HG02759 (cell line): ENCODE results near the gene ZBTB7C.

Experiments used
- ATAC-seq: cut with Tn5 transposase; IDR thresholded peaks from one replicate; pipeline ENCODE4 v1.9.1; 2021; ENCODE audit warnings: mild to moderate bottlenecking, moderate library complexity; ENCODE audit not compliant: unreplicated experiment

ZBTB7C gene

DNA sequence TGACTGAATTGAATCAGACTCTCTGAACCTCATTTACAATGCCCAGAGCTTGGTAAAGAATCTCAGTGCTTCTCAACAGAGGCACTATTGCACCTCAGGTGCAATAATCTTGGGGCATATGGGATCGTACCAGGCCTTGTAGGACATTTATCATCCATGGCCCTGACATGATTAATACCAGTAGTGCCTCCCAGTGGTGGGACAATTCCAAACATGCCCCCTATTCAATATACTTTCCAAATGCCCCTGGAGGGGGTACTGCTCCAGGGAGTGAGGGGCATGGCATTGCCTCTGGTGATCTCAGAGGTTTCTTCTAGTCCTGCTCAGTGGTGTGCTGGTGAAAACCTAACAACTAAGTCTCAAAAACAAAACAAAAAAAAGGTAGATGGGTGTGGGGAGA is 303.9 kb downstream of the ZBTB7C start:
- ATAC-seq = no peak

DNA sequence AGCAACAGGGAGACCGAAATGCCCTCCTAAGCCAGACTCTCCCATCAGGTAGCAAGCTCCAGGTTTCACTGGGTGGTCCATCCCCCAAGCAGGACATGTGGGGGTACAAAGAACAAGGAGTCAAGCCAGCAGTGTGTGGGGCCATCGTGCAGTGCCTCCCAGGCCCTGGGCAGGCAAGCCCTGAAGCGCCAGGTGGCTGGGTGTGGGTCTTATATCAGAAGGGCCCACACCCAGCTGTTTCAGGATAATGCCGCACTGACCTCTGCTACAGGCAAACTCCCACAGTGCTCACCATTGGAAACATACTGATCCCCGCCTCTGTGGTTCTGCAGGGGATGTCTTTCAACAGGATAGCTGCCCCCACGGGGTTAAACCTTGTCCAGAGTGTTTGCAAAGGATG is 304.5 kb downstream of the ZBTB7C start:
- no peak for ATAC-seq

DNA sequence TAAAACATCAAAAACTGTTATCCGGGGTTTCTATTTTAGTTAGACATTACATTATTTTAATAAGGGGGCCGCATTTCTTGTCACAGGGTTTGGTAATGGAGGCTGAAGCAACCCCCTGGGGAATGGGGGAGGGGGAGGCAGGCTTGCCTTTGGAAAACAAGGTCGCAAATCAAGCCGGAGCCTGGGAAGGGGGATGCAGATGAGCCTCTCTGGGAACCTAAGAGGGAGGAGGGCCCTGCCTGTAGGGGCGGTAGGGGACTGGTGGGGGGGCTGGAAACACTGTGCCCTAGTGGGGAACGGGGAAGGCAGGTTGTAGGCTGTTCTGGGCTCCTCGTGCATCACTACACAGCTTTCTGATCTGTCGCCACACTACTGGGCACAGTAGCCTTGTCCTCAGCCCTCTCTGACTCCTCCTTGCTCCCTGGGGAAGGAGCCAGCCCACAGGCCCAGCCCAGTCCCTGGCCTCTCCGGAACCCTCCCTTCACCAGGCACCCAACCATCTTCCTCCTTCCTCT is 308.5 kb downstream of the ZBTB7C start:
- ATAC-seq = no peak

DNA sequence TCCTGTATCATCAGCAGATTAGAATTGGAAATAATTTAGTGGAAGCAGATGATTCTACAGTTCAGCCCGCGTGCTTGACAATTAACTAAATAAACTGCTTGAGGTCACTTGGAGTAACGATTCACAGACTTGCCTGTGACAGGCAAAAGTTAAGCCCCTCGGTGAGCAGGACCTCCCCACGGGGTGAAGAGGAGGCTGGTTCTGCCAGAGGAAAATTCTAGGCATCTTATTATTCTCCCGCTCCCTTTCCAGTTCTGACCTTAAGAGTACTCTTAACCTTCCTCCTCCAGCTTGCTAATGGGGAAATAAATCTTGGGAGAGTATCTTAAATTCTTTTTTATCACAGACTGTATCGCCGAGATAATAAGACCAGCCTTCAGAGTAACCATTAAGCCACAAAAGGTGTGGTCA is 309.0 kb downstream of the ZBTB7C start:
- ATAC-seq = no peak

DNA sequence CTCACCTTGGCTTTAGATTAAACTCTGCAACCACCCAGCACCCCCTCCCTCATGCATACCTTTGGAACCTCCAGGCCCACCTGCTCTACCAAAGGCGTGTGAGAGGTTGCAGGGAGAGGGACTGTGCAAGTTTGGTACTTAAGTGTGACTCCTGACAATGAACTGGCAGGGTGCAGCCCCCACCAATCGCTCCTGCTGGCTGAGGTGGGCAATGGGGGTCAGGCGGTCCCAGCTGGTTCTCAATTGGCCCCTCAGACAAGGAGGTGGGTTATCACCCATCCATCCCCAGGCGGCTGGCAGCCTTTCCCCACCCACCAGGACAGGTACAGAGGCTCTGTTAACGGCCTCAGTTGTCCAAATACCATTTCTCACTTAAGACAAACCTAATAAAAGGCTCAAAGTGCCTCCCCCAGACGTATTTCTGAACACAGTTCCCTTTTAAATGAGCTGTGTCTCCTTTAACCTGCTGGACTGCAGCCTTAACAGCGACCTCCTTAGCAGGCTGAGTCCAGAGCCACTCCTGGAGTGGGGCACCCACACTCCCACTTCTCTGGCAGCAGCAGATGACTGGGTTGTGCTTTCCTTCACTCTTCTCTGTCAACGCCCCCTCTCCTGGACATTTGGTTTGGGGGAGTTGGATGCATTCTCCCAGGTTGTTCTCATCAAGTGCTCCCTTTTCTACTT is 309.6 kb downstream of the ZBTB7C start:
- no peak for ATAC-seq

DNA sequence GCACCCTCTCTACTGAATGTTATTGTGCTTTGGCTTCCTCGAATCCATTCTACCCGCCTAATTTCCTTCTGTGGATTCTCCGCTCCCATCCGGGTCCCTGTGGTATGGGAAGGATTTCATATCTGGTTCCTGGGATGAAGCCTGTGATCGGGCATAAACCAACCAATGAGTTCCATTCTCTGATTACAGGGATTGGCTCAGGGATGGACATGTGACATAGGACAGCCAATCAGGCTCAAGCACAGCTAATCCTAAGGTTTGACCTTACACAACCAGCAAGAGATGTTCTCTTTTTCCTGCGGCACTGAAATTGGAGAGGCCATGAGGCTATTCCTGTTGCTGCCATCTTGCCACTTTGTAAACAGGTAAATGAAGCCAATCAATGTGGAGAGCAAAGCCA is 310.6 kb downstream of the ZBTB7C start:
- ATAC-seq = no peak

DNA sequence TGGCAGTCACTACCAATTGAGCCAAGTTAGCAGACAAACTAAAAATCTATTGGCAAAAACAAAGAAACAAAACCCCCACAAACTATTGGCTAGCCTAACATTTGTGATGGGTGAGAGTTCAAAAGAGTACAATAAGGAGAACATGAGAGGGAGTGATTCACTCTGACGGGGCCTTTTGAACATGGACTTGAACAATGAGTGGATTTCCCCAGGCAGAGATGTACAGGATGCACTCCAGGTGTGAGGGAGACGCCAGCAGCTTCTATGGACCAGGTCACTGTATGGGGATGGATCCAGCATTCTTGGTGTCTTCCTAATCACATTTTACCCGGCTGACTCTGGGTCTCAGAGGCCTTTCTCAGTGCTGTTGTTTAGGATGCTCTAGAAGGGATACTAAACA is 311.2 kb downstream of the ZBTB7C start:
- no peak for ATAC-seq

DNA sequence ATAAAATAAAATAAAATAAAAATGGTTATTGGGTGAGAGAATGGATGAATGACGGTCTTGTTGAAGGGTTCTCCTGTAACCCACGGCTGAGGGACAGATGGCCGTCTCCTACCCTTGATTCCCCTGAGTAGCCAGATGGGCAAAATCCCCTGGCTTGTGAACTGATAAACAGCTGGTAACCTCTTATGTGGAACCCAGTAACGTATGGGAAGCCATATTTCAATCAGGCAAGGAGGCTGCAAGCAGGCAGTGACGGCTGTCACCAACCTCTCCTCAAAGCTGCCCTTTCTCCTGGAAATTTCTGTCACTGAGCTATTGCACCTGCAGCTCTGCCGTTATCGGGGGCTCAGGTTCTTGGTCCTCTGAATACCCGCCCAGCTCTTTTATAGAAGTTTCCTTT is 313.5 kb downstream of the ZBTB7C start:
- ATAC-seq = no peak

DNA sequence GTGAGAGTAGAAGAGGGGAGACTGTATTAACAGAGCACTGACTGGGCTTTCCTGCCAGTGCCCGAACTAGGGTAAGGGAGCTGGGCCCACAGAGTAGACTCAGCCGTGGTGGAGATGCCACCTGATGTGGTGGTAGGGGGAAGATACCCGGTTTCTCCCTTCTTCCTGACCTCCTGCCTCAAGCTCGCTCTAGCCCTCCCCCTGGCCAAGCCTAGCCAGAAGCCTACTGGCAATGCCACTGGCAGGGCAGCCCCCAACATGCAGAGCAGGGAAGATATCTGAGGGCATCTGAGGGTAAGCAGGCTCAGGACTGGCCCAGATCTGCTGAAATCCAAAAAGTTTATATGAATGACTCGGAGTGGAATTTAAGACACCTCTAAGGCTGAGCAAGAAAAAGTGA is 316.1 kb downstream of the ZBTB7C start:
- no peak for ATAC-seq

DNA sequence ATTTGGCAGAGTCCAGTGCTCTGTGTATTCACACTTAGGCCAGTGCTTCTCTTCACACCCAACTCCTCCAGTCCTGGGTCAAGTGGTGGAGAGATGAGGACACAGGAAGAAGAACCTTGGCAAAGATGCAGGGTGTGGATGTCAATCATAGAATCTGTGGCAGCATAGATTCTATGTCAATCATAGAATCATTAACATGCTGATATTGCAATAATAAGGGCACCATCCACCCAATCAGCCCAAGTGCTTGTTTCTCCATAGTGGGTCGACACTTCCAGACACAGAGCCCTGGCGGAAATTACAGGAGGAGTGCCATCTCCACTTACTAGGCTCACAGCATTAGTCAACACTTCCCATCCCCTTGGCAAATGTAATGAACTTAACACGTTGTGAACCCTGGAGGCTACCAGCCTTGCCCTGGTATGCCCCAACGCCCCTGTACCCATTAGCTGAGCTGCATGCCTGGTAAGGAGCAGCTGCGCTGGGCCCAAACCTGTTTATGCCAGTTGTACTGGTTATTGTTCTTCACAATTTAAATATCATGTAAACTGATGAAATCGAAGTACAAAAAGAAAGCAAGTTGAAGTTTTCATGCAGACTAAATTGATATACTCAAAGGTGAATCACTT is 317.2 kb downstream of the ZBTB7C start:
- ATAC-seq = no peak

DNA sequence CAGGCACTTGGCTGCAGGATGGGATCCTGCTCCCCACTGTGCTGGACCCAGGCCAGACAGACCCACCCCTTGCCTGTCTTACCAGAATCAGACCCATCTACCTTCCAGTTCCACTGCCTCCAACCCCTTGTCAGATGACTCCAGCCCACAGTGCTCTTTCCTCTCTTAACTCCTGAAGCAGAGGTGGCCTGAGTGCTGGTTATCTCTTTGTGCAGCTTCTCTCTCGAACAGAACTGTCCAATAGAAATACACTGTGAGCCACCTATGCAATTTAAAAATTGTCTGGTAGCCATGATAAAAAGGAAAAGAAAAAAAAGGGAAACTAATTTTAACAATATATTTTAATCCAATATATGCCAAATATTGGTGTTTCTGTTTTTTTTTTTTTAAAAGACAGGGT is 318.5 kb downstream of the ZBTB7C start:
- ATAC-seq = no peak

DNA sequence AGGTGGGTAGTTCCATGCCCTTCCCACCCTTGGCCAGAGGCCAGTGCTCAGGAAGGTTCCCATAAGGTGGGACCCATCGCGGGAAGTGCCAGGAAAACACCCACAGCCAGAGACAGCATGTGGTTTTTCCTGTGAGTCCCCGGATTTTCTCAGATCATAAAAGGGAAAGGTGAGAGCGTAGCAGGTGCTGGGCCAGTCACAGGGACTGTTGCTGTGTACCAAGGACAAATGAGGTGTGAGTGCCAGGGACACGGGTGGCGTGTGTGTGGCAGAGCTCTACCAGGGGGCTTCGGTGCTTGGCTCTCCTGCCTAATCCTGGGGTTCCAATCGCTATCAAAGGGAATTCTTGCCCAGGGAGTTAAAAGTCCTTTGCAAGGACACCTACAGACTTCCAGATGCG is 319.2 kb downstream of the ZBTB7C start:
- ATAC-seq = no peak

DNA sequence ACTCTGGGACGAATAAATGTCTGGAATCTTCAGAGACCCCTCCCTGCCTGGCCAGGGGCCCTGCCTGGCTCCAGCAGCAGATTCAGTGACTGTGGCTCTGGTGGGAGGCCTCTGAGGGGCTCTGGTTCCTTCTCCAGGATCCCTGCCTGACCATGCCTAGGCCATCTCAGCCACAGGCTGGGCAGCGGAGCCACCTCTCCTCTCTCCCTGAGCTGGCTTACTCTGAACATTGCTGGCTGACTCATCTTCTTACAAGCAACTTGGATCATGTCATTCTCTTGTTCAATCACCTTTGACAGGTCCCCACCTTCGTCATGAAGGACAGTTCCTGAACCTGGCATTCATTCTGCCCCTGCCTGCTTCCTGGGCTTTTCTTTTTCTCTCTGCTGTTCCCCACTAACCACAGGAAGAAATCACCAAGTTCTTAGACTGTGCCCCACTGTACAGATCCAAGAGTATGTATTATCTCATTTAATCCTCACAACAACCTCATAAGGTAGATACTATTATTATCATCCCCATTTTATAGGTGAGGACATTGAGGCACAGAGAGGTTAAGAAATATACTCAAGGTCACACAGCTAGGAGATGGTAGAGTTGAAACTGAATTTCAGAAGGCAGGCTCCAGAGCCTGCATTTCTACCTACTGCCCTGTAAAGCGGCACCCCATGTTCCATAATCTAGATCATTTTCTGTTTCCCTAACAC is 323.2 kb downstream of the ZBTB7C start:
- ATAC-seq = no peak

DNA sequence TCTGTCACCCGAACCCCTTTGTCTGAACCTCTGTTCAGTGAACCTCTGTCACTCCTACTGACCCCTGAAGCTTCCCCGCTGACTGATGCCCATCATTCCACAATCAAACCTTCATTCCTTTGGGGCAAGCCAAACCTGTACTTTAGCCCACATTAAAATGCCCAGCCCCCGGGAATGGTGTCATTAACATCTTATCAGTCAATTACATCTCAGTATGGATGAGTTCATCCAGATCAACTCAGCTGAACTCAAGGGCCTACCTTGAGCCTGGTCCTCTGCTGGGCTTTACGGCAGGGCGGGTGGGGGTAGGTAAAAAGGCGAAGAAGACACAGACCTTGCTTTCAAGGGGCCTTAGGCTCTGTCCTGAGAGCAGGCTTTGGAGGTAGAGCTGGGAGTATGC is 324.3 kb downstream of the ZBTB7C start:
- no peak for ATAC-seq

DNA sequence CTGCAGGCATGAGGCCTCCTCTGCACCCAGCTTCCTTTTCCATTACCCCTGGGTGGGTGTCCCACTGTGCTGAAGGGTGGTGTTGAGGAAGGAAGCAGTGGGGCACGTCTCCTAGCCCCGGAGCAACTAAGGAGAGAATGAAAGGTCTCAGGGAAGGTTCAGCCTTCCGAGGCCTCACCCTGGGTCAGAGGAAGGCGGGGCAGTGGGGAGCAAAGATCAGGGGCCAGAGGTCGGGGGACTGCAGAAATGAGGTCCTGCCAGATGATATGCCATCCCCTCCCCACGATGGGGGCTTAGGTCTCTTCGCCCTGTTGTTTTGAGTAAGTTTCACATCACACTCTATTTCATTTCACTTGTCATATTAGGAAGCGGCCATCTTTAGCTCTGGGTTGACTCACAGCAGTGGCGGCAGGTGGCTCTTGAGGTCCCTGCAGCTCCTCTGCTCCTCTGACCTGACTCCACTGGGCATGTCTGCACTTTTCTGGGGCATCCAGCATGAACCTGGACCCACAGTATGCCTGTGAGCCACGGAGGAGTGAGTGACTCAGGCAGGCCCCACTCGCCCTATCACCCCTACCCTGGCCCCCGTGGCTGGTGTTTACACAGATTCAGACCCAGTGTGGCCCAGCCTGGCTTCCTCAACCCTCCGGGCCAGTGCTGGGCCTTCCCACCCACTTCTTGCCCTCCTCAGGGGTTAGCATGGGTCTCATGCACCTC is 325.0 kb downstream of the ZBTB7C start:
- ATAC-seq = no peak

DNA sequence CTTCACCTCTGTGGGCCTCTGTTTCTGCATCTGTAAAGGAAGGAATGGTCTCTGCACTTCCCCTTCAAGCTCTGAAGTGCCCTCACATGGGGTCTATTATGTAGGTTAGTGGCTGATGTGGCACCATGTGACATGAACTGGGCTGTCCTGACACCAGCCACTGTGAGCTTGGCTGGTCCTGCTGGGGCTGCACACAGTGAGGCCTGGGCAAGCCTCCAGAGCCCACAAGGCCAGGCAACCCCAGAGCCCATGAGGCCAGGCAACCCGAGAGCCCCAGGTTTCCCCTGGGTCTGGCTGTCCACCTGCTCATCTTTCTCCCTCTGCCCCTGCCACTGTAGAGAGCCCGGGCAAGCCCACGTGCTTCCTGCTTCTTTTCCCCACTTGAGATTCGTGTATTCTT is 328.6 kb downstream of the ZBTB7C start:
- ATAC-seq = no peak

DNA sequence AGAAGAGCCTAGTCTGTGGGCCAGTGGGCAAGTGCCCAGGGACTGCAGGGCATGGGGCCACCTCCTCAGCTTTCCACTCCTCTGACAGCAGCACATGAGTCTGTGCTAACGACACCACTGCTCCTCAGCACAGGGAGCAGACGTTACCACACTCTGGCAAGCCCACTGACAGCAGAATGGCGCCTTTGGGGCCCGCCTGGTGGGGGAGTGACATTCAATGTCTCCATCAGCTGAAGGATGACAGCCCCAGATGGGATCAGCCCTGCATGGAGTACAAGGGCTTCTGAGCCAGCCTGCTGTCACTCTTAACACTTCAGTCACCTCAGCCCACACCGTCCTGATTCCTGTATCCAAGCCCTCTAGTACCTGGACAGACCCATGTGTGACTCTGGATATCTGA is 329.3 kb downstream of the ZBTB7C start:
- ATAC-seq = no peak

DNA sequence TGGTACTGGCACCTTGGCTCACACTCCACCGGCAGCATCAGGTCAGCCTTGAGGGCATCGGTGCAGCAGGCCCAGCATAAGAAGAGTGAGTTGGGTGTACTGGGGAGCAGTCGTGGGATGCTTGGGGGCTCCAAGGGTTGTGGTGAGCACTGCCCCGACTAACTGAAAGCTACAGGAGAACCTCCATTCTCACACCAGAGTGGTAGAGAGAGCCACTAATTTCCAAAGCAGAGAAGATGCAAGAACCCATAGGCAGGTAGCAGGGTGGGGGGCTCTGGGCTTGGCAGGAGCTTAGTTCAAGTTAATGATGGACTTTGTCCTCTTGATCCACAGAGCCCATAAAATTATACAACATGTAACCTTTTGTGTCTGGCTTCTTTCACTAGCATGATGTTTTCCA is 330.7 kb downstream of the ZBTB7C start:
- ATAC-seq = no peak

DNA sequence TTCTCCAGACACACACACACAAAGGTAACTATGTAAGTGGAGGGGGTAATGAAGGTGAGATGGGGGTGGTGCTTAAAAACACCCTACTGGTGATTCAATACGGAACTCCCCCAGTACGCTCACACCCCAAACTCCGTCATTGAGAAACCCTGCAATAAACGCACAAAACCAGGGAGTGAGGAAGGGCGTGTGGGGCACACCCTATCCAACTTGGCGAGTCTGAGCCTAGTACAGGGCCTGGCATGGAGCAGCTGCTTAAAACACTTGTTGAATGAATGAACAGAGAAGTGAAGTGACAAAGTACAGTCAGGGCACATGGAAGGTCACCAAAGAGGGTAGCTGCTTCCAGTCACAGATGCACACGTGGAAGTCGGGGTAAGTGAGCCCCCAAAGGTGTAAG is 331.9 kb downstream of the ZBTB7C start:
- no peak for ATAC-seq

DNA sequence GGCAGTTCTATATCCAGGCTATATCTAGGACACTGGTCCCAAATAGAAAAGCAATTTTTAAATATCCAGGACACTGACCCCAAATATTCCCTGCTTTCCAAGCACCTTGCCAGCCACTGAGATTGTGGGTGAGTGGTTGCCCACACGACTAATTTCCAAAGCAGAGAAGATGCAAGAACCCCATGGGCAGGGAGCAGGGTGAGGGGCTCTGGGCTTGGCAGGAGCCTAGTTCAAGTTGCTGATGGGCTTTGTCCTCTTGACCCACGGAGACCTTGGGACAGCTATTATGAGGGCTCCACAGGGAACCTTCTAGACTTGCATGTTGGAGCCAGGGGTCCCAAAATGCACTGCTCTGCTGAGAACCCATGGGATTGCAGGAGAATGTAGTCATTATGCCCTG is 332.7 kb downstream of the ZBTB7C start:
- ATAC-seq = no peak

DNA sequence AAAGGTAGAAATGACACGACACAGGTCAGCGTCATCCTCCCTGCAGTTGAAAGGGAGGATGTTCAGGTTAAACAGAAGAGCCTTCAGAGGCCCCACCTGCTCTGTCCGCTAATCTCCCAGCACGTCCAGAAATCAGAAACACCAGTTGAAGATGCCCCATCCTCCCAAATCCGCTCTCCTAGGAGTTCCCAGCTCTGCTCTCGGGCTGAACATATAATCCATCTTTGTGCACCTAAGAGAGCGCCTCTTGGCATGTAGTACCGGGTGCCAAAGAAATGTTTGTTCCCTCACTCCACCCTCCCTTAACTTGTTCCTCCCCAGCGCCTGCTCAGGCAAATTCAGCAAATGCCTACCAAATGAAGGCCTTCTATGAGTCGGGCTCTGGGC is 333.5 kb downstream of the ZBTB7C start:
- ATAC-seq = no peak
